HG03521 (cell line): ENCODE data around the gene PDZK1IP1.
A peak's percentile ranks its signal among the peaks of the same experiment; 100 is the strongest.
"Not testable (repeated sequence)": the region's sequence is repeated elsewhere in the genome, so short reads cannot be mapped to it uniquely, and the experiment has no call there.

ENCODE experiments used
- ATAC-seq: cut with Tn5 transposase; IDR thresholded peaks from one replicate; pipeline ENCODE4 v1.9.1; 2021; ENCODE audit warnings: mild to moderate bottlenecking, moderate library complexity; ENCODE audit not compliant: unreplicated experiment

PDZK1IP1 gene

DNA sequence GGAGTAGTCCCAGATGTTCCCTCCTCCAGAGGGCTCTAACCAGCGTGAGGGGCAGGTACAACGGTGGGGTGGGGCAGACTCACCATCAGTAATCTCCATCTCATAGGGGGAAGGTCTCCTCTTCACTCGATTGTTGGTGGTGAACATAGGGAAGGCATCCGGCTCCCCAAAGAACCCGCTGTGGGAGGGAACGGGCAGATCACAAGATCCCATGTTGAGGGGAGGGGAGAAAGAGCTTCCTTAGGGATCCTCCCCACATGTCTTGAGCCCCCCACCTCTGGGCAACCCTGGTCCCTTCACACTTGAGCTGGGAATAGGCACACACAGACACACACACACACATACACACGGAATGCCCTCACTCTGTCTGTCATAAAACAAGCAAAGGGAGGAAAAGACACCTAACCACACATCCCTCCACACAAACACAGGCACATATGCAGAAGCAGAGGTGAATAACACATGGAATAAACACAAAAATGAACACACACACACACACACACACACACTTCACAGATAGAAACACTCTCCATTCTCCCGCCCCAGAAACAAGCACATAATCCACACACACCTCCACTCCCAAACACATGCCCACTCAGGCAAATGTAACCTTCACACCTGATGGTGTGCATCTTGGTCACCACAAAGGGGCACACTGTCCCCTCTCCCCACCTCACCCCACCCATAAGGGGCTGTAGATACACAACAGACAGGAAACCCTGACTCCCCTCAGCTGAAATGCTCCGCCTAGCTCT, 34.3 kb upstream of the PDZK1IP1 start:
- ATAC-seq: no peak

DNA sequence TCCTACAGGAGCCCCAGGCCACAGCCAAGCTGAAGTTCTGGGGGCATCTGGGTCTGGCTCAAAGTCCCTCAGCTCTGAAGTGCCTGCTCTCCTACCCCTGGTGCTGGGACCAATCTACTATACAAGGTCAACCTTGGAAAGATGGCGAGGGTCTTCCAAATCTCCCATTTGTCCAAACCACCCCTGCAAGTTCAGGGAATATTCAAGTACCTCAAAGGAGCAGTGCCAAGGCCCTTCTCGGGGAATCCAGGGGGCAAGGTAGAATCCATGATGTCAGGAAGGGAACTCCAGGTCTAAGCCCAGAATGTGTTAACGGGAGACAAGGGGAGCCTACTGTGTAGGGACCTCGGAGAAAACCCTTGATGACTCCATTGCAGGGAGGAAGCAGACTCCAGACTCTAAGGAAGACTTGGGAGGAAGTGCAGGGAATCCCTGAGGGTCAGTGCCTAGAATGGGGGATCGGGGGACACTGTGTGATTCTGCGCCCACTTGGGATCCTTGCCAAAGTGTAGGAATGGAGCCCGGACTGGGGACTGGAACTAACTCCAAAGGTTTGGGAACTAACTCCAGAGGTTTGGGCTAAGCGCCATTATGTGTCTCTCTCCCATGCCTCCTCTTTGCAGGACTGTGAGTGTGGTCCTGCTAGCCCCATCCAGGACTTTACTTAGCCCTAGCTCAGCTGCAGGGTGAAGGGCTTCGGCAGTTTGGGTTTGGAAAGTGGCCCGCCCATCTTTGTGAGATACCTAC, 33.5 kb upstream of the PDZK1IP1 start:
- no peak for ATAC-seq

GRCh38 chr1:47222476-47222875, 32.6 kb upstream of the PDZK1IP1 start:
- ATAC-seq: no peak

- ATAC-seq: no peak
These were observed 29.9 kb upstream of the PDZK1IP1 start for GRCh38 chr1:47219590-47220220.

GRCh38 chr1:47219001-47219400, 29.2 kb upstream of the PDZK1IP1 start:
- no peak for ATAC-seq

GRCh38 chr1:47216278-47217059, 26.6 kb upstream of the PDZK1IP1 start:
- no peak for ATAC-seq

GRCh38 chr1:47215713-47216112, 25.9 kb upstream of the PDZK1IP1 start:
- ATAC-seq: no peak

DNA sequence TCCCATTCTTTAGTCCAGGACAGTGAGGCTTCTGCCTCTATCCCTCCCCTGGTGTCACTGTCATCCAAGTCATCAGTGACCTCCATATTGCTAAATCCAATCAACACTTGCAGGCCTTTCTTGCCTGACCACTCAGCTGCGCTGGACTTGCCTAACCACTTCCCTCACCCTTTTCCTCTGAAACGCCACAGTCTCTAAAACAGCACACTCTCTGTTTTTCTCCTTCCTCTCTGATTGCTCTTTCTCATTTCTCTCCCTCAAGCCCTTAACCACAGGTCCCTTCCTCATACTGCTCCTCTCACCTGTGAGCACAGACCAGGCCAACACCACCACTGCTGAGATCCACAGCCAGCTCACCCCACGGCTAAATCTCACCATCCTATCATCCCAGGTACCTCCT, 24.7 kb upstream of the PDZK1IP1 start:
- ATAC-seq: no peak

DNA sequence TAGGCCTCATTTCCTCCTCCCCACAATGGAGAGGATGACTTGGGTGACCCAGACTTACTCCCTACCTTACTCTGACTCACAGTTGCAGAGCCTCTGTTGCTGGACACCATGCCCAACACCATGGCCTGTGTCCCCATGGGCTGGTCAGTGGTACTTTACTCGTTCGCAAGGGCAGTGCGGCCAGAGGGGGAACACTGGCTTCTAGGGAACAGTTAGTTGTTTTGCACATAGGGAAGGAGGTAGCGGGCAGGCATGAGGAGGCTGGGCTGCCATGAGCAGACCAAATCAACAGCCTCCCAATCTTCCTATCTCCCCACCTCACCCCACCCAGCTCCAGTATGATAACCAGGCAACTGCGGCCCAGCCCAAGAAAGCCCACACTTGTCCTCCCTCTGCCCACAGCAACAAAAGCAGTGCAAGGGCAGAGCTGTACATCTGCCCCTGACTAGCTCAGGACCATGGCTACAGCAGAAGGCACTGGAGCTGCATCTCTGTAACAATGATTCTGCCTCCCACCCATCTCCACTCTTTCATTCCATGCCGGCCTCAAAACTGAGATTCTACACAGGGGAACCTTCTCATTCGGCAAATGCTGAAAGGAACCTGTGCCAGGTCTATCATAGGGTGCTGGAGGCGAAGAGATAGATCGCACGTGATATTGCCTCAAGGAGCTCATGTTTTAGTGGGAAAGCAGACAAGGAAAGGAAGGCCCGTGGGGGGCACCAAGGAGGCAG, 23.6 kb upstream of the PDZK1IP1 start:
- ATAC-seq: no peak

- ATAC-seq: no peak
These were observed 22.9 kb upstream of the PDZK1IP1 start for GRCh38 chr1:47212636-47213229.

GRCh38 chr1:47211796-47212269, 22.0 kb upstream of the PDZK1IP1 start:
- no peak for ATAC-seq

- no peak for ATAC-seq
These were observed 20.8 kb upstream of the PDZK1IP1 start for GRCh38 chr1:47210666-47211065.

- ATAC-seq: peak; percentile 75
These were observed 20.0 kb upstream of the PDZK1IP1 start for GRCh38 chr1:47209725-47210325.

- ATAC-seq: no peak
These were observed 19.3 kb upstream of the PDZK1IP1 start for GRCh38 chr1:47209091-47209490.

- no peak for ATAC-seq
These were observed 18.6 kb upstream of the PDZK1IP1 start for GRCh38 chr1:47208374-47208850.

DNA sequence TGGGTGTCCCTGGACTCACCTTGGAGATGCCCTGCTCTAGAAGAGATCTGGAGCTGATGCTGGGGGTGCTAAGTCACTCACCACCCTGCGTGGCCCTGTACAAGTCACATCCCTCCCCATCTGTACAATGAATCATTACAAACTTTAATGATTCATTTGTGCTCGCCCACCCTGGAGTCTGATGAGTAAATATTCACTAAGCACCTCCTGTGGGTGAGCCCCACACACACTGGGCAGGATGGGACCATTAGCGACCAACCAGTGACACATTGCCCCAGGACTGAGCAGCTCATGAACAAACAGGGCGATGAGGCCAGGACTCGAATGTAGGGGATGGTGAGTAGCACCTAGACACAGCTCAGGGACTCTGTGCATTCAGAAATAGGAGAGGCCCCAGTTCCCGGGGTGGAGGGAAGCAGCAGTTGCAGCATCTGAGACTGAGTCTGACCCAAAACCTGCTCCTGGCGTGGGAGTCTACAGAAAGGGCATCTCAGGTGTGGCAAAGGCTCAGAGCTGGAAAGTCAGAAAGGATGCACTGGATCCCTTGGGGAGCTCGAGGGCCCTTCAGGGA, 18.1 kb upstream of the PDZK1IP1 start:
- ATAC-seq: no peak

GRCh38 chr1:47205918-47206317, 16.1 kb upstream of the PDZK1IP1 start:
- no peak for ATAC-seq

DNA sequence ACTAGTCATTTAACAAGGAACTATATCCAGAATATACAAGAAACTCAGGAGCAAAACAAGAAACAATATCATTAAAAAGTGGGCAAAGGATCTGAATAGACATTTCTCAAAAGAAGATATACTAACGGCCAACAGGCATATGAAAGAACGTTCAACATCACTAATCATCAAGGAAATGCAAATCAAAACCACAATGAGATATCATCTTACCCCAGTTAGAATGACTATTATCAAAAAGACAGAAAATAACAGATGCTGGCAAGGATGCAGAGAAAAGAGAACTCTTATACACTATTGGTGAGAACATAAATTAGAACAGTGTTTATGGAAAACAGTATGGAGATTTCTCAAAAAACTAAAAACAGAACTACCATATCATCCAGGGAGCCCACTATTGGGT, 13.7 kb upstream of the PDZK1IP1 start:
- not testable (repeated sequence) for ATAC-seq

GRCh38 chr1:47201179-47201578, 11.3 kb upstream of the PDZK1IP1 start:
- no peak for ATAC-seq
